Measurements from ENCODE around the gene RPS19BP1.
"Not testable (repeated sequence)": the region's sequence is repeated elsewhere in the genome, so short reads cannot be mapped to it uniquely, and the experiment has no call there.

GRCh38 chr22:39521106-39521885, 11.3 kb downstream of the RPS19BP1 start:
- not testable (repeated sequence) for TF ChIP-seq CTCF (conservative IDR thresholded peaks at IDR 0.05; ENCODE audit: low read depth, low read length); EZH2 (IDR thresholded peaks at IDR 0.05; ENCODE audit: borderline replicate concordance, low read depth, low read length, poor library complexity, severe bottlenecking)
